Posterior vena cava (tissue), 2 donors: Measurements from ENCODE around the gene BRMS1L. TPM values are rescaled to one million over a fixed set of nuclear protein-coding genes. Genes with fewer than 3 reads are reported as not detected.

Source experiments
- DNase-seq: peaks from one replicate; pipeline ENCODE4 v3.0.0-alpha.2; 2020; ENCODE audit warnings: low spot score
- intact Hi-C, 2 donors: fragments of 100-400 bp; cut with DNase I; formaldehyde crosslinking; loops; one replicate each; pipeline versions ENCODE4 v1.14.1 to v1.14.2; 2022 to 2023
- total RNA-seq, 2 donors: library from RNA; stranded (reverse); fragmentation: NEBNext Ultra II Directional; extraction: Animal tissue kit (Norgen Biotek cat#: 25700); gene quantifications; one replicate each; pipeline ENCODE4 v1.2.1, GENCODE V29; 2021
- donor health status: DM: yes; HTN: yes; CAD: no.
- donor health status: DM: yes; HTN: yes; CAD: no.

The BRMS1L gene
- total RNA-seq, 2 donors from 2014 or later: 12.4 to 17.5 TPM

DNA sequence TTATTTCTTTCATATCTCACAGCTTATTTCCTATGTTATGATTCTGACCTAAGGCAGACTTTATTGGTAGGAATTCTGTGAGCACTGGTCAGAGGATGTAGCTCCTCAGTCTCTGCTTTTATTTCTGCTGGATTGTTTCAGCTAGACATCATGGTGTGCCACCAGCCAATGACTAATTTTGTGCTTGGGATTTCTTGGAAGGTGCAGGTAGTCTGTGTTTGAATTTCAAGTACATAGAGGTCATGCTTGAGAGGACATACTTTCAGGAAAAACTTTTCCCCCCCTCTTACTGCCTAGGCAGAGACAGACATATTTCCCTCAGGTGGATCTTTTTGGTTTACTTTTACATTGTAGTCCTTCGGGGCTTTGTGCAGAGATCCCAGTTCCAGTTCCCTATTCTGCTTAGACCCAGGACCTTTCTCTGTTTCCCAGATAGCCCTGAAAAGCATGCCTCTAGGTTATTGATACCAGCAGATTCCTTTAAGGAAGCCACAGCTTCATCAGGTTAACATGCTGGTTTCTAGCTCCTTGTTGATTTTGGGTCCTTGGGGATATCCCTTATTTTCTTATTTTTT is 28.6 kb downstream of the BRMS1L start:
- intact Hi-C loops: no loop called here

DNA sequence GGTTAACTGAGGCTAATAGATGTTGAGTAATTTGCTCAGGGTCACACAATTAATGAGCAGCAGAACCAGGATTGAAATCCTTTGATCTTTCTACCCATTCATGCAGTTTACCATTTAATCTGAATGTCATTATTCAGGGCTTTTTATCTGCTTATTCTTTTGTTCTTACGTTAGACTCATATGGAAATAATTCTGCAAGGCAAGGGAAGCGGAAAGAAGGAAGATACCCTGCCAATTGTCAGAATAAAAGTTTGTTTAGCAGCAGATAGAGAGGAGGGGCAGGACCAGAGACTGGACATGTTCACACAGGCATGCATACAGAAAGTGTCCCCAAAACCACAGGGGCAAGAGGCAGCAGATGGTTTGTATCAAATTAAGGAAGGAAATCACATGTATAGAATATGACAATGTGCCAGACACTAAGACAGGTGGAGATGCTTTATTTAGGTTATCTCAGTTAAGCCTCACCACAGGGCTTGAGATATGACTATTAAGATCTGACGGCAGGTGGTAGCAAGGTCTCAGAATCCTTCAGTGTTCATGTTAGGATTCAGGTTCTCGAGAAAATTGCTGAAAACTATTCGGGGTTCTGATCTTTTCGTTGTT is 29.8 kb downstream of the BRMS1L start:
- intact Hi-C loops: no loop called here

More for the DNA sequence above, 28.6 kb downstream of the BRMS1L start:
- no peak for DNase-seq

DNA sequence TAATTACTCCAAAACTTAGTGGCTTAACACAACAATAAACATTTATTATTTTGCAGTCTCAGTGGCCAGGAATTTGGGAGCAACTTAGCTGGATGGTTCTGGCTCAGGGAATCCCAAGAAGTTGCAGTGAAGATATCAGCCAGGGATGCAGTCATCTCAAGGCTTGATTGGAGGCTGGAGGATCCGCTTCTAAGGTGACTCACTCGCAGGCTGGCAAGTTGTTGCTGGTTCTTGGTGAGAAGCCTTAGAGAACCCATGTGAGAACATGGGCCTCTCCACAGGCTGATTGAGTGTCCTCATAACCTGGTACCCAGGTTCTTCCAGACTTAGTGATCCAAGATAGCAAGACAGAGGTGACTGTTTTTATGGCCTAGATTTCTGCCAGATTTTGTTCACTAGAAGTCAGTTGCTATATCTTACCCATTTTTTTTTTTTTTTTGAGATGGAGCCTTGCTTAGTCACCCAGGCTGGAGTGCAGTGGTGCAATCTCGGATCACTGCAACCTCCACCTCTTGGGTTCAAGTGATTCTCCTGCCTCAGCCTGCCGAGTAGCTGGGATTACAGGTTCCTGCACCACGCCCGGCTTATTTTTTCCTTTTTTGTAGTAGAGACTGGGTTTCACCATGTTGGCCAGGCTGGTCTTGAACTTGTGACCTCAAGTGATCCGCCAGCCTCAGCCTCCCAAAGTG is 32.5 kb downstream of the BRMS1L start:
- intact Hi-C loops: no loop called here
- no peak for DNase-seq

More for the DNA sequence above, 29.8 kb downstream of the BRMS1L start:
- no peak for DNase-seq

DNA sequence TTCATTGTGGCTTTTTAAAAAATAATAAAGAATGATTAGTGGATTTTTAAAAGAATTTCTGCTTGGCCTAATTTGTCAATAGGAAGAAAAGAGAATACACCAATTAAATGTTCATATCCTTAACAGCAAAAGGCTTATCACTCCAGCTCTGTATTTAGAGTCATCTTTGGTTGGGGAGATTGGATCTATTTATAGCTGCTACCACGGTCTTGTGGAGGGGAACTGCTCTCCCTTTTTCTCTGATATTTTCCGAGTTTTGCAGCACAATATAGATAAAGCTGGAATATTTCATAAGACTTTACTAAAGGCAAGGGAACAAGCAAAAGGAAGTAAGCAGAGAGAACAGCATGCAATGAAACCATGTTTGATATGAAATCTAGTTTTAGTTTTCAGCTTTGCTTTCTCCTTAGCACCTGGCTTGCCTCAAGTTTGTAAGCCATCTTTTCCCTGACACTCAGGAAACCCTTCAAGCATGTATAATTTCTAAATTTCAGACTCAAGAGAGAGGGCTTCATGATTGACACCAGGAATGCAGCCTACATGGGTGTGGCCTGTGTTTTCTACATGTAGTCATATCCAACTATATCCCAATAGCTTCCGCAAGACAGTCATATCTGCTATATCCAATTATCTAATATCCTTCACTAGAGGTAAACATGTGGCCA is 35.2 kb downstream of the BRMS1L start:
- DNase-seq: no peak
- intact Hi-C loops: no loop called here

DNA sequence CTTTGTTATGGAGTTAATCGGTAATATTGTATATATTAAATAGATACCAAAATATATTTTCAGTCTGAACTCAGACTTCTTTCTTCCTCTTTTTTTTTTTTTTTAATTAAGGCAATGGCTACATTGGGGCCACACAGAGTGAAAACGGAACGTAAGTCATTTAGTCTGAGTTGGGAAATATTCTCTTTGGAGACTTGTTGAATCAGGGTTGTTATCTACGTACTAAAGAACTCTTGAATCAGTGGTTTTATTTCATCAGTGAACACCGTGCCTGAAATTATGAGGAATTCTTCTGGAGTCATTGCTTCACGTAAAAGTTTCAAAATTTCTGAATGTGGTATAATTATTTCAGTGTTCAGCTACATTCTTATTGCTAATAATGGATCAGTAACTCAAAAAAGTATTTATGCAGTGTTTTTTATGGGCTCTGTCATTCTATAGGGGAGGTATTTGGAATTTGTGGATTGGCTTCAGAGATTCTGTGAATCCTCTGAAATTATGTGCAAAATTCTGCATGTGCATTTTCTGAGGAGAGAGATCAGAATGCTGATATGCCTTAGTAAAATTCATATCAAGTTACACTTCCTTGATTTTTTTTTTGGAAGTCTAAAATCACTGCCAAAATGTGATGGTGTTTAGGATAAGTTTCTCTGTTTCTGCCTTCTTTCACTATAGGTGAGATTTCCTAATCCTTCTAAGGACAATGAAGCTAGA is 39.6 kb downstream of the BRMS1L start:
- intact Hi-C loops: no loop called here
- no peak for DNase-seq

DNA sequence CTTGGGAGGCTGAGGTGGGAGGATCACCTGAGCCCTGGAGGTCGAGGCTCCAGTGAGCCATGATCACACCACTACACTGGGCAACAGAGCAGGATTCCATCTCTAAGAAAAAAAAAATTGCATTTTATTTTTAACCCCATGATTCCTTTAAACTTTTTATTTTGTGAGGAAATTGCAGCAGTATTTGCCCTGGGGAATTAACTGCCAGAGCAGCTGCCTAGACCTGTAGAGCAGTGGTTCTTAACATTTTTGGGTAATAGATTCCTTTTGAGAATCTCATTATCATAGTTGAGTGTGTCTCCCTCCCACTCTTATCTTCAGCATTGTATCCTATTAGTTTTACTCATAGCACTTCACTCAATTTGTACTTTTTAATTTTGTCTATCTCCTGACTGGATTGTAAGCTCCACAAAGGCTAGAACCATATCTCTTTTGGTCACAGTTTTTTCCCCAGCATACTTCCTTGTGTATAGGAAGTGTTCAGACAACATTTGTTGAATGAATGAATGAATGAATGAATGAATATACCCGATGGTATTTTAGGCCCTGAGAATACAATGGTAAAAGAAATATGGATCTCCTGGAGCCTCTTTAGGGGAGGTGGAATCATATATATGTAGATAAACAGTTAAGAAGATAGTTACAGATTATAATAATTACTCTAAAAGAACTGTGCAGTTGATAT is 40.6 kb downstream of the BRMS1L start:
- no peak for DNase-seq
- intact Hi-C loops: no loop called here

DNA sequence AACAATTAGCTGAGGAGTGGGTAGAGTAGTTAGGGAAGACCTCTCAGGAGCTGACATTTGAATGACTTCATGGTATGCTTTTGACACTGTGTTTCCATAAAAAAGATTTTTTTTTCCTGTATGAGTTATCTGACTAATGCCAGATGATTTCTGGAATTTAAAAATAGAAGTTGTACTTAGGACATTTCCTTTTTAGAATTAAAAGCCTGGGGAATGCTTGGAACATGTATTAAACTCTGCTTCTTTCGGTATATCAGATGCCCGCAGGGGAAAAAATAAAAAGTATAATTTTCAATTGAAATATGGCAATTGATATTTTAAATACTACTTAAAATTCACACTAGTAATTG is 41.1 kb downstream of the BRMS1L start:
- DNase-seq: no peak
- intact Hi-C loops: no loop called here

DNA sequence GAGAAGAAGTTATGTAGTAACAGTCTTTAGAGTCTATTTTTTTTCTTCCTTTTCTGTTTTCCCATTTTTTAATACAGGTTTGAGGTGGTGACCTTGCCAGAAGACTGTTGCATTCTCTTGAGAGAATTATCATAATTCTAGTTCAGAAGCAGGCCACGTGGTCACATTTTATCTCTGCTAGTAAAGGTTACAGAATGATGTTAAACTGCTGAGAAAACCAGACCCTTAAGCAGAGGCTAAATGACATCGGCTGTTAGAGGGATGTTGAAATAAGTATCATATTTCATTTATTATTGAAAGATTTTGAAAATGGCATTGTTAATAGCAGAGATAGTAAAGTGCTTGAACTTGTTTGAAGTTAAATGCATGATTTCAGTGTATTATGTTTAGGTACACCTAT is 49.2 kb downstream of the BRMS1L start:
- intact Hi-C loops: no loop called here
- no peak for DNase-seq

DNA sequence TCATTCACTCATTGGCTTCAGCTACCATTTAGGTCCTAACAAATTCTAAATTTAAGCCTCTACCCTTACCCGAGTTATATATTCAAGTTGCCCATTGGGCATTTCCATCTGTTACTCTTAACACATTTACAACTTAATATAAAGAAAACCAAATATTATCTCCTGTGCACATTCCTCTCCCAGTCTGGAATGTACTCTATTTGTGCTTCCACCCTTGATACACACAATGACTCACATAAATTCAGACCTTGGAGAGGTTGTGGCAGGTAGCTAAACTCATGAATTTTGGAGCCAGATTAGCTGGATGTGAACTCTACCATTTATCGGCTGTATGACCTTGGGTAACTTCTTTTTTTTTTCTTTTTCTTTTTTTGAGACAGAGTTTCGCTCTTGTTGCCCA is 51.1 kb downstream of the BRMS1L start:
- intact Hi-C loops: no loop called here
- DNase-seq: no peak

DNA sequence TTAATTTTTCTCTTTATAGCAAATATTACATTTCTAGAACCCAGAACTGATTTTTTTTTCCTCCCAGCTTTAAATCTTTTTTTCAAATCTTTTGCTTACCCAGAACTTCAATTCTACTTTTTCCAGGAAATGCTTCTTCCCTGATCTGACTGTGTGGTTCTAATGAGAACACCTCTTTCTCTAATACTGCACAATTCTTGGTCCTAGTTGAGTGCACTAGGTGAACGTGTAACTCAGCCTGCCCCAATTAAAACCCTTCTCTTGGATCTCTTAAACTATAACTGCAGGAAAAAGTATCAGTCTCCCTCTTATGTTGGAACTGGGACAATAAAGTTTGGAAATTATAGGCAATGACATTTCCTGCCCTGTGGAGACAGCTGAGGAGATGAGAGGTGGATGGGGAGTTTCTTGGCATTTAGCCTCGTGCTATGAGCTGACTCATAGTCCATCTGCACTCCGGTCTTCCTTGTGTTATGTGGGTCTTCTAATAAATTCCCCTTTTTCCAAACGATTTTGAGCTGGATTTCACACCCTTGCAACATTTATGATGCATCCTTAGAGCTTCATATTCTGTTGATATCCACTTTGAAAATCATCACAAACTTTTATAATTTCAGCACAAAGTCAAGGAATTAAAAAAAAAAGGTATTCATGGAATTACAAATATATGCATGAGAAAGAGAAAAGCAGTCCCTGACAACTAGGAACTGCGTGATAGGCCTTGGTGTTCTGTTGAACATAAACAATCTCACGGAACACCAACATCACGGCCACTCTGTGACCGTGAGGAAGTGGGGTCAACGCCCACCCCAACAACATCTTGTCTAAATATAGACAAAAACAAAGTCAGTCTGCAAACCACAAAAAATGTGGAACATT is 52.4 kb downstream of the BRMS1L start:
- no peak for DNase-seq
- intact Hi-C loops: no loop called here

DNA sequence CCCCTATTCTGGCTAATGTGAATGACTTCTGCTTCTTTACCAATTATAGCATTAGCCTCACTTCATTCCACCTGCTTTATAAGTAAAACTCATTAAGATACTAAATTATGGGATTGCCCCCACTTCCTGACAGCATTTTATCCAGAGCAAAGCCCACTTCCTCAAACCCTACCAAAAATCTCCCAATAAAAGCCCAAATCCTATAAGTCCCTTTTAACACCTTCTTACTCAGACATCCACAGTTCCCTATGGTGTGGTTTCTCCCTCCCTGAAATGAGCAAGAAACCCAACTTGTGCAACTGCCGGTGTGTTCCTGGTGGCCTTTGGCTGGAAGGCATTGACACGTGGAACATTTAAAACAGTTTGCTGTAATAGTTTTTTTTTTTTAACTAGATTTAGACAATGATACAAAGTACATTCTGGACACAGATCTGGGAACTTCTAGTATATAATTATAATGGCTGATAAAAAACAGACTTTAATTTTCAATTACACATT is 53.1 kb downstream of the BRMS1L start:
- intact Hi-C loops: no loop called here
- DNase-seq: no peak

DNA sequence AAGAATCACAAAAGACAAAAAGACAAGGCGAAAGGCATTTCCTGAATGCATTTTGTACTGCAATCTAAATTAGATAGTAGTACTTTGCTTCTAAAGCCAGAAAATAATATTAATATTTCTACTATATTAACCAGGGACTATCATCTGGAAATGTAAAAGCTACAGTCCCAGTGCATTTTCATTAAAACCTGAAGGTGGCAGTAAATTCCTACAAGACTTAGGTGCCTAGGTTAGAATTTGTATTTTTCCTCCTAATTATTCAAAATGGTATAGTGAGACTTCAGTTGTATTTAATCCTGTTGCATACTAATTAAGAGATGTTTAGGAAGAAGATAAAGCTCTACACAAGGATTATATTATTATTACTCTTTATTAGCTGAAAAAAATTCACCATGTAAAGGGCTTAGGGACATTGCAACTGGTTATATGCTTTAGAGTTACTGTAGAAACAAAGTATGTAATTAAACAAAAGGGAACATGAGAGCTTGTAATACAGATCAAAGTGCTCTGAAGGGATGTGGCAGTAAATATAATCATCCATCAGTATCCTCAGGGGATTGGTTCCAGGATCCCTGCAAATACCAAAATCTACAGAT is 53.6 kb downstream of the BRMS1L start:
- intact Hi-C loops: loop anchor here in 1 of 2 donors (5.0 kb wide), 1 partner anchor 493 kb away; no protein-coding TSS in a partner anchor
- DNase-seq: no peak

DNA sequence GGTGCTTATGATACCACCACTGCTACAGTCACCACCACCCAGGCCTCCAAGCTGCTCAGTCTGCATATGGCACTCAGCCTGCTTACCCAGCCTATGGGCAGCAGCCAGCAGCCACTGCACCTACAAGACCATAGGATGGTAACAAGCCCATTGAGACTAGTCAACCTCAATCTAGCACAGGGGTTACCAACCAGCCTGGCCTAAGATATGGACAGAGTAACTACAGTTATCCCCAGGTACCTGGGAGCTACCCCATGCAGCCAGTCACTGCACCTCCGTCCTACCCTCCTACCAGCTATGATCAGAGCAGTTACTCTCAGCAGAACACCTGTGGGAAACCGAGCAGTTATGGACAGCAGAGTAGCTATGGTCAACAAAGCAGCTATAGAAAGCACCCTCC is 55.1 kb downstream of the BRMS1L start:
- no peak for DNase-seq
- intact Hi-C loops: loop anchor here in 1 of 2 donors (5.0 kb wide), 1 partner anchor 491 kb away; no protein-coding TSS in a partner anchor

DNA sequence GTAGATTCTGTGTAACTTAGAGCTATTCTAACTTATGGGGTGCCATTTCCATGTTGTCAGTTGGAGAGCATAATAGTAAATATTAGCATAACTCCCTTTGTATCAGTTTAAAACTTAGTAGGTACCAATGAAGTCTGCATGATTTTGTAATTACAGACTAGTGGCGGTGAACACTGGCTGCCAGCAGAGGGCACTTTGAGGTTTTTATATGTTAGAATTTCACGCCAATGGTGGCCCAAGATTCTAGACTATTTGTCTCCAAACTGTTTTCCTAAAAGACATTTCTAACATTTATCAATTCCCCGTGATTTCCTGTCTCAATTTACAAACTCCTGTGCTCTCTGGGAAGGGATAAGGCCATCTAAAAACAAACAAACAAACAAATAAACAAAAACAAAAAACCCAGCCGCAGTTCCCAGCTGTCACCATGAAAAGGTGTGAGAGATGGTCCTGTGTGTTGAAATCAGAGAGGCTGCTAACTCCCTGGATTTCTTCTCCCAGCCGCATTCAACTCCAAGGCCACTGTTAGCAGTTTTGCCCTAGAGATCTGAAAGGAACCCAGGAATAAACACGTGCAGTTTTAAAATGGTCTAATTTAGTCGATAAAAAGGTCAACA is 57.6 kb downstream of the BRMS1L start:
- intact Hi-C loops: loop anchor here in 1 of 2 donors (5.0 kb wide), 1 partner anchor 489 kb away; no protein-coding TSS in a partner anchor
- no peak for DNase-seq

DNA sequence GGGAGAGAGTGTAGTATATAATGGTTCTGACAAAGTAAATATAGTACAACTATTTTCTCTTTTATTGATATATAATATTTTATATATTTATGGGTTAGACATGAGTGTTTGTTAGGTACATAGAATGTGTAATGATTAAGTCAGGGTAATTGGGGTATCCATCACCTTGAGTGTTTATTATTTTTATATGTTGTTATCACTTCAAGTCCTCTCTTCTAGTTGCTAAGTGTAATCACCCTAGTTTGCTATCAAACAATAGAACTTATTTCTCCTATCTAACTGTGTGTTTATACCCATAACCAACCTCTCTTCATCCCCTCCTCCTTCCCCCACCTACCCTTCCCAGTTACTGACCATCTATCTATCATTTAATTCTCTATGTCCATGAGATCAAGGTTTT is 64.2 kb downstream of the BRMS1L start:
- intact Hi-C loops: no loop called here
- no peak for DNase-seq

DNA sequence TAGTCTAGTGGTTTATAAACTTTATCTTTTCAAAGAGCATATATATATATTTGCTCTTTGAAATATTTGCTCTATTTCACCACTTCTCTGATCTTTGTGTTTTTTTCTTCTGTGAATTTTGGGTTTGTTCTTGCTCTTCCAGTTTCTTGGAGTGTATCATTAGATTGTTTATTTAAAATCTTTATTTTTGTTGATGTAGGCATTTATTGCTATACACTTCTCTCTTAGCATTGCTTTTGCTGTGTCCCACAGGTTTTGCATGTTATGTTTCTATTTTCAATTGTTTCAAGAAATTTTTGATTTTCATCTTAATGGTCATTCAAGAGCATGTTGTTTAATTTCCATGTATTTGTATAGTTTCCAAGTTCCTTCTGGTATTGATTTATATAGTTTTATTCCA is 69.1 kb downstream of the BRMS1L start:
- intact Hi-C loops: no loop called here
- DNase-seq: no peak

DNA sequence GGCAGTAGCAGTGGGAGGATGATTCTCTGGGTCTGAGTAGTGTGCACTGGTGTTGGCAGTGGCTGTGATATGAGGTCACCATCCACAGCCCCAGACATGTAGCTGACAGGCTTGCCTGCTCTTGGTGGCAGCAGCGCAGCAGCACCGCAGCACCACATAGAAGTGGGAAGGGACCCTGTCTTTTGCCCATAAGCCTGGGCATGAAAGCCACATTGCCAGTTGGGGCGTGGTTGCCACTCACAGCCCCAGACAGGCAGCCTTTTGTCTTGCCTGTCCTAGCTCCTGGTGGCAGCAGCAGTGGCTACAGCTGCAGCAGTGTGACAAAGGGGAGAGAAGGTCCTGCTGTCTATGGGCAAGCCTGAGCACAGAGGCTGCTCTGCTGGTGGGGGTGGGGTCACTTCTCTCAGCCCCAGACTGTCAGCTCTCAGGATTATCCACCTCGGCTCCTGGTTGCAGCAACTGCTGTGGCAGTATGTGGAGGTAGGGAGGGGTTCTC is 71.5 kb downstream of the BRMS1L start:
- no peak for DNase-seq
- intact Hi-C loops: no loop called here
